GM20431 (cell line): ENCODE results near the gene CFAP300.

ENCODE experiments used
- in situ Hi-C: fragments of 300-500 bp; cut with MseI, MboI; formaldehyde crosslinking; loops from one replicate; pipeline ENCODE4 v1.15.0; 2020; ENCODE audit warnings: low sequenced_read_pairs; ENCODE audit not compliant: unreplicated experiment

The CFAP300 gene

GRCh38 chr11:102119997-102120396 is 72.8 kb downstream of the CFAP300 start:
- in situ Hi-C loops: no loop called here

GRCh38 chr11:102120437-102120973 is 73.3 kb downstream of the CFAP300 start:
- in situ Hi-C loops: no loop called here

- in situ Hi-C loops: no loop called here
These were observed 74.1 kb downstream of the CFAP300 start for GRCh38 chr11:102121329-102121728.
